ENCODE data around the gene CYB5D1. TPM values are rescaled to one million over a fixed set of nuclear protein-coding genes. Genes with fewer than 3 reads are reported as not detected.

CYB5D1 gene
- polyA plus RNA-seq, 1 donor from 2014 or later, result 30.4 TPM

GRCh38 chr17:7897773-7898172 lies 40.0 kb downstream of the CYB5D1 start:
- H2AFZ ChIP-seq (ENCODE audit: low read depth, low read length), result no peak overlapping the region
- H3K36me3 ChIP-seq (ENCODE audit: insufficient read depth, low read length), result peaks cover 18% of the 10 kb centered on the region
- H3K9me3 ChIP-seq (ENCODE audit: low read length), result no peaks in the 10 kb centered on the region
- no peaks in the 10 kb centered on the region for H3F3A ChIP-seq (ENCODE audit: insufficient read depth, low read length, poor library complexity, severe bottlenecking)
- H3K4me2 ChIP-seq (ENCODE audit: low read length), result no peak overlapping the region
- no peaks in the 10 kb centered on the region for H3K27me3 ChIP-seq (ENCODE audit: insufficient read depth, low read depth, low read length)
- TF ChIP-seq REST (IDR thresholded peaks at IDR 0.05; ENCODE audit: borderline replicate concordance) (no peak), POLR2AphosphoS5 (IDR thresholded peaks at IDR 0.05) (no peak), MXI1 (conservative IDR thresholded peaks at IDR 0.05; ENCODE audit: poor library complexity, severe bottlenecking) (no peak), TAF1 (IDR thresholded peaks at IDR 0.05; ENCODE audit: low read depth) (no peak), RAD21 (conservative IDR thresholded peaks at IDR 0.05) (peak; percentile 51), SMC3 (conservative IDR thresholded peaks at IDR 0.05; ENCODE audit: poor library complexity) (peak; percentile 59), CTCF (IDR thresholded peaks at IDR 0.05; ENCODE audit: poor library complexity, severe bottlenecking) (peak; percentile 39), EP300 (conservative IDR thresholded peaks at IDR 0.05; ENCODE audit: poor library complexity, severe bottlenecking) (no peak), EZH2 (IDR thresholded peaks at IDR 0.05; ENCODE audit: borderline replicate concordance, insufficient read depth, low read length, poor library complexity, severe bottlenecking) (no peak)
- H4K20me1 ChIP-seq (ENCODE audit: insufficient read depth), result no peaks in the 10 kb centered on the region
- H3K27ac ChIP-seq (ENCODE audit: low read length), result no peak overlapping the region
- no peak overlapping the region for H3K4me3 ChIP-seq (ENCODE audit: low read length)
- no peak overlapping the region for H3K9ac ChIP-seq (ENCODE audit: low read length)
- H3K79me2 ChIP-seq (replicated peaks; ENCODE audit: insufficient read depth, low read length), result peaks cover 4% of the 10 kb centered on the region
- no peaks in the 10 kb centered on the region for H3K9me2 ChIP-seq (ENCODE audit: insufficient read depth, low read length)

GRCh38 chr17:7903154-7904103 lies 45.6 kb downstream of the CYB5D1 start:
- H3K36me3 ChIP-seq (ENCODE audit: insufficient read depth, low read length), result peaks cover 21% of the 10 kb centered on the region

More at GRCh38 chr17:7903154-7904103, 45.6 kb downstream of the CYB5D1 start:
- H3K4me3 ChIP-seq (ENCODE audit: low read length), result no peak overlapping the region
- no peaks in the 10 kb centered on the region for H3K9me3 ChIP-seq (ENCODE audit: low read length)
- H3K79me2 ChIP-seq (replicated peaks; ENCODE audit: insufficient read depth, low read length), result no peaks in the 10 kb centered on the region
- no peaks in the 10 kb centered on the region for H3F3A ChIP-seq (ENCODE audit: insufficient read depth, low read length, poor library complexity, severe bottlenecking)
- no peak overlapping the region for H2AFZ ChIP-seq (ENCODE audit: low read depth, low read length)
- H3K27ac ChIP-seq (ENCODE audit: low read length), result no peak overlapping the region
- H3K27me3 ChIP-seq (ENCODE audit: insufficient read depth, low read depth, low read length), result no peaks in the 10 kb centered on the region
- H3K9me2 ChIP-seq (ENCODE audit: insufficient read depth, low read length), result no peaks in the 10 kb centered on the region
- TF ChIP-seq CTCF (IDR thresholded peaks at IDR 0.05; ENCODE audit: poor library complexity, severe bottlenecking) (no peak), SMC3 (conservative IDR thresholded peaks at IDR 0.05; ENCODE audit: poor library complexity) (no peak), TAF1 (IDR thresholded peaks at IDR 0.05; ENCODE audit: low read depth) (no peak), MXI1 (conservative IDR thresholded peaks at IDR 0.05; ENCODE audit: poor library complexity, severe bottlenecking) (no peak), REST (IDR thresholded peaks at IDR 0.05; ENCODE audit: borderline replicate concordance) (no peak), EZH2 (IDR thresholded peaks at IDR 0.05; ENCODE audit: borderline replicate concordance, insufficient read depth, low read length, poor library complexity, severe bottlenecking) (no peak), RAD21 (conservative IDR thresholded peaks at IDR 0.05) (no peak), EP300 (conservative IDR thresholded peaks at IDR 0.05; ENCODE audit: poor library complexity, severe bottlenecking) (no peak), POLR2AphosphoS5 (IDR thresholded peaks at IDR 0.05) (no peak)
- no peak overlapping the region for H3K9ac ChIP-seq (ENCODE audit: low read length)
- peaks cover 4% of the 10 kb centered on the region for H4K20me1 ChIP-seq (ENCODE audit: insufficient read depth)
- H3K4me2 ChIP-seq (ENCODE audit: low read length), result no peak overlapping the region

All from neural cell (in vitro differentiated cells).